ENCODE results near the gene NF1.
A peak's percentile ranks its signal among the peaks of the same experiment; 100 is the strongest.

Gene NF1

GRCh38 chr17:31357839-31358394 lies 263.1 kb downstream of the NF1 start:
- peak; percentile 19 for DNase-seq (ENCODE audit: extremely low read depth, low read depth)
- no peak for TF ChIP-seq CTCF (IDR thresholded peaks at IDR 0.05; ENCODE audit: low read depth, low read length)

GRCh38 chr17:31364012-31364411 lies 269.2 kb downstream of the NF1 start:
- no peak for TF ChIP-seq CTCF (IDR thresholded peaks at IDR 0.05; ENCODE audit: low read depth, low read length)
- DNase-seq (ENCODE audit: extremely low read depth, low read depth): no peak

- no peak for TF ChIP-seq CTCF (IDR thresholded peaks at IDR 0.05; ENCODE audit: low read depth, low read length)
- DNase-seq (ENCODE audit: extremely low read depth, low read depth): no peak
Observed at GRCh38 chr17:31366088-31366487, 271.3 kb downstream of the NF1 start.

GRCh38 chr17:31369266-31369665 lies 274.5 kb downstream of the NF1 start:
- no peak for TF ChIP-seq CTCF (IDR thresholded peaks at IDR 0.05; ENCODE audit: low read depth, low read length)

GRCh38 chr17:31371511-31372097 lies 276.8 kb downstream of the NF1 start:
- no peak for DNase-seq (ENCODE audit: extremely low read depth, low read depth)

More at GRCh38 chr17:31369266-31369665, 274.5 kb downstream of the NF1 start:
- DNase-seq (ENCODE audit: extremely low read depth, low read depth): no peak

GRCh38 chr17:31373150-31374093 lies 278.6 kb downstream of the NF1 start:
- DNase-seq (ENCODE audit: extremely low read depth, low read depth): peak; percentile 32
- peak; percentile 70 for TF ChIP-seq CTCF (IDR thresholded peaks at IDR 0.05; ENCODE audit: low read depth, low read length)

More at GRCh38 chr17:31371511-31372097, 276.8 kb downstream of the NF1 start:
- TF ChIP-seq CTCF (IDR thresholded peaks at IDR 0.05; ENCODE audit: low read depth, low read length): no peak

- TF ChIP-seq CTCF (IDR thresholded peaks at IDR 0.05; ENCODE audit: low read depth, low read length): no peak
- DNase-seq (ENCODE audit: extremely low read depth, low read depth): no peak
Observed at GRCh38 chr17:31374094-31374447, 279.3 kb downstream of the NF1 start.

Measured in AG09319 (cell line).